Heart left ventricle (tissue), 13 donors: ENCODE measurements around the gene RAB17.

Experiments used
- POLR2A ChIP-seq, 2 donors: fragments of 450-650 bp; IDR thresholded peaks; one replicate each; pipeline ENCODE4 v1.6.1; 2017; ENCODE audit warnings: antibody characterized with exemption in 2 of 2, mild to moderate bottlenecking in 2 of 2, moderate library complexity in 2 of 2
- TF ChIP-seq, protein P1 (sequence below), 12 donors: fragments of 200-600 bp; sonication (generic) in 4 of 12; IDR thresholded peaks; one replicate each; pipeline versions ENCODE4 v1.5.0 to v1.8.0; 2018 to 2022; ENCODE audit warnings: antibody characterized with exemption in 12 of 12, mild to moderate bottlenecking in 5 of 12
- donor health status: ischemic (EF 13 %, LVEDD 7.1; RV severe dilation, severe dysfunction).
- donor health status: DM: no; HTN: yes; CAD: no.
- donor health status: DM: no; HTN: no; CAD: no.
- donor health status: ischemic (EF 25% LVEDD 6.9; RV normal size, moderate dysfunction).
- donor health status: ischemic (EF 25% LVEDD 5.7; RV mildly dilated, moderate dysfunction).
- donor health status: ischemic (EF 35%, LVEDD 5.7; RV mildly dilated, moderate dysfunction).
- donor health status: nonischemic (EF 11% LVEDD 7.7; RV severe dilation, severe dysfunction).
- donor health status: DM: yes; HTN: yes; CAD: no.
- donor health status: PGD.
- donor health status: ischemic (EF 29% LVEDD 5.4; RV normal size, mild dysfunction).
- donor health status: nonischemic (EF 23%, LVEDD 6.1; RV moderate dilation, normal function).

- TF ChIP-seq, protein P1, sequence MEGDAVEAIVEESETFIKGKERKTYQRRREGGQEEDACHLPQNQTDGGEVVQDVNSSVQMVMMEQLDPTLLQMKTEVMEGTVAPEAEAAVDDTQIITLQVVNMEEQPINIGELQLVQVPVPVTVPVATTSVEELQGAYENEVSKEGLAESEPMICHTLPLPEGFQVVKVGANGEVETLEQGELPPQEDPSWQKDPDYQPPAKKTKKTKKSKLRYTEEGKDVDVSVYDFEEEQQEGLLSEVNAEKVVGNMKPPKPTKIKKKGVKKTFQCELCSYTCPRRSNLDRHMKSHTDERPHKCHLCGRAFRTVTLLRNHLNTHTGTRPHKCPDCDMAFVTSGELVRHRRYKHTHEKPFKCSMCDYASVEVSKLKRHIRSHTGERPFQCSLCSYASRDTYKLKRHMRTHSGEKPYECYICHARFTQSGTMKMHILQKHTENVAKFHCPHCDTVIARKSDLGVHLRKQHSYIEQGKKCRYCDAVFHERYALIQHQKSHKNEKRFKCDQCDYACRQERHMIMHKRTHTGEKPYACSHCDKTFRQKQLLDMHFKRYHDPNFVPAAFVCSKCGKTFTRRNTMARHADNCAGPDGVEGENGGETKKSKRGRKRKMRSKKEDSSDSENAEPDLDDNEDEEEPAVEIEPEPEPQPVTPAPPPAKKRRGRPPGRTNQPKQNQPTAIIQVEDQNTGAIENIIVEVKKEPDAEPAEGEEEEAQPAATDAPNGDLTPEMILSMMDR (IDR thresholded peaks at IDR 0.05): no peak
- TF ChIP-seq POLR2A (IDR thresholded peaks at IDR 0.05): no peak
Observed at GRCh38 chr2:237639836-237640220, 49.3 kb upstream of the RAB17 start.
